RWPE1 (cell line): ENCODE measurements around the gene ANP32B.

Source experiments
- CTCF ChIA-PET: fragments of 350-600 bp; sonication (Branson Sonifier 250); formaldehyde crosslinking; extraction: SDS; loops from one replicate; lab custom pipeline; 2021; lab: Yijun Ruan, JAX
- POLR2A ChIA-PET: fragments of 400-600 bp; formaldehyde crosslinking; extraction: SDS; loops from one replicate; lab custom pipeline; 2020; ENCODE audit warnings: antibody characterized with exemption; ENCODE audit not compliant: low non-redundant PET; lab: Yijun Ruan, JAX
- DNase-seq: peaks from one replicate; pipeline ENCODE4 v3.0.0; 2012; ENCODE audit warnings: low spot score
- H3K27ac ChIP-seq: fragments of 450-650 bp; 2 replicates; pipeline ENCODE4 v1.5.1; 2017
- CTCF ChIP-seq: fragments of 450-650 bp; conservative IDR thresholded peaks from 2 replicates; pipeline ENCODE4 v1.5.1; 2017; ENCODE audit warnings: low read depth, mild to moderate bottlenecking

Gene ANP32B

GRCh38 chr9:97980918-97981845, 2.0 kb upstream of the ANP32B start:
- TF ChIP-seq CTCF: no peak
- no peak for DNase-seq
- H3K27ac ChIP-seq: peak overlapping the region; percentile 62
- ChIA-PET CTCF (interaction anchor here (1.3 to 4.3 kb wide), 2 partner anchors 10 to 58 kb away, joined by 3 to 18 read pairs; partner anchors contain the start of gene TRMO), POLR2A (no interaction called here)

- POLR2A ChIA-PET: interaction anchor here (0.6 to 0.7 kb wide), 4 partner anchors 21 to 272 kb away, joined by 3 to 12 read pairs (median 4); partner anchors contain the start of gene TRMO
- H3K27ac ChIP-seq: peak overlapping the region; percentile 96
- no peak for DNase-seq
- TF ChIP-seq CTCF: no peak
- CTCF ChIA-PET: interaction anchor here (0.6 to 4.3 kb wide), 7 partner anchors 11 to 307 kb away, joined by 3 to 18 read pairs (median 3); partner anchors contain the start of gene TRMO
These were observed 1.1 kb upstream of the ANP32B start for GRCh38 chr9:97981846-97982682.

GRCh38 chr9:97983589-97984187, 547 bp downstream of the ANP32B start:
- CTCF ChIA-PET: interaction anchor here (0.6 to 4.3 kb wide), 8 partner anchors 14 to 861 kb away, joined by 3 to 18 read pairs (median 3); partner anchors contain the start of gene TRMO
- H3K27ac ChIP-seq: peak overlapping the region; percentile 96
- TF ChIP-seq CTCF: no peak
- POLR2A ChIA-PET: interaction anchor here (0.7 to 1.0 kb wide), 2 partner anchors 61 to 81 kb away, joined by 3 read pairs; partner anchors contain the start of gene TRMO
- peak; percentile 54 for DNase-seq

- peak overlapping the region; percentile 96 for H3K27ac ChIP-seq
- no peak for TF ChIP-seq CTCF
- peak; percentile 94 for DNase-seq
- ChIA-PET CTCF (interaction anchor here (0.6 to 4.3 kb wide), 3 partner anchors 48 to 302 kb away, joined by 3 to 18 read pairs (median 3); partner anchors contain the start of gene TRMO), POLR2A (no interaction called here)
These were observed 1.3 kb downstream of the ANP32B start for GRCh38 chr9:97984188-97985057.

- H3K27ac ChIP-seq: peak overlapping the region; percentile 96
- peak; percentile 37 for DNase-seq
- POLR2A ChIA-PET: no interaction called here
- CTCF ChIA-PET: no interaction called here
- TF ChIP-seq CTCF: no peak
These were observed 2.1 kb downstream of the ANP32B start for GRCh38 chr9:97985058-97985861.
